Measurements from ENCODE around the gene MALSU1. TPM values are rescaled to one million over a fixed set of nuclear protein-coding genes. Genes with fewer than 3 reads are reported as not detected.

MALSU1 gene
- polyA plus RNA-seq, 1 of the 3 experiments (the other 2 are of a cell fraction), result 102 TPM

- H3K79me2 ChIP-seq (ENCODE audit: insufficient read depth), result peaks cover 35% of the 10 kb centered on the region
- POLR2A ChIA-PET, result no interaction called here
Measured at GRCh38 chr7:23343102-23343501, 44.0 kb downstream of the MALSU1 start.

DNA sequence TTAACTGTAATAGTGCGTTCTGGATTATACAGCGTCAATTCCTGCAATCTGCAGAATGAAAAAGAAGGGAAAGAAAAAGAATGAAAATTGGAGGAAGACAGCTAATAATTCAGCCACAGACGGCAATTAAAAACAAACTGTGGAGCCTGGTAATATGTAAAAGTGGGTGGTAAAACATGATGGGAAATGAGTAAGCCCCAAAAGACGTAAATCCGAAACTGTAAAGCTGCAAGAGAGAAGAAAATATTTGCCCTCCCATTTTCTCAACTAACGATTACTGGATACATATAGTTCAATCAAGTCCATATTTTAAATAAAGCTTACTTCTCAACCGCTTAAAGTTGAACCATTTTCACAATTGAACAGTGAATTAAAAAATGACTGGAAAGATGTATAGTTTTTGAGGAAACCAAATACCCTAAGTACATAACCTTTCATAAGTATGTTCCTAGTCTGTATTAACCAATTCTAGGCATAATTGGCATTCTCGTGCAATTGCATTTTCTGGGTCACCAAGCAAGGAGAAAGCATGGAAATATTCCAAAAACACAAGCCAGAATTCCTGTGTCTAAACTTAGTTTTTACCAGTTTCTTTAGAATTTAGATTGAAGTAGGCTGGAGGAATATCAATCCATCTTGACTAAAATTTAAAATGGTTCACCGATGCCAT lies 44.8 kb downstream of the MALSU1 start:
- H3K27ac ChIP-seq (ENCODE audit: low read depth in 2 of 2, low read length in 1 of 2), result peak overlapping the region; percentile 26 to 39; a peak in 3 of 4 replicates
- CTCF ChIA-PET, result interaction anchor here (0.7 to 2.3 kb wide), 3 partner anchors 14 to 71 kb away, joined by 3 to 7 read pairs (median 4); no protein-coding TSS in a partner anchor

More at GRCh38 chr7:23343102-23343501, 44.0 kb downstream of the MALSU1 start:
- Histone ChIP-seq H3K36me3 (replicated peaks in 1 of 2; ENCODE audit: control insufficient read depth in 1 of 2, insufficient read depth in 2 of 2, low read length in 1 of 2) (peaks cover 80 to 83% of the 10 kb centered on the region in 2 experiments), H3K9me3 (no peaks in the 10 kb centered on the region), H3K4me1 (ENCODE audit: control insufficient read depth in 1 of 2, insufficient read depth in 2 of 2, low read depth in 1 of 2, low read length in 1 of 2) (peaks cover 15 to 32% of the 10 kb centered on the region in 2 experiments), H4K20me1 (ENCODE audit: insufficient read depth) (no peaks in the 10 kb centered on the region), H3K9ac (no peak overlapping the region), H2AFZ (ENCODE audit: low read depth) (no peak overlapping the region), H3K9me2 (no peaks in the 10 kb centered on the region), H3K4me3 (ENCODE audit: low read depth in 2 of 2, low read length in 1 of 2) (no peak overlapping the region), H3F3A (replicated peaks; ENCODE audit: insufficient read depth) (peaks cover 23% of the 10 kb centered on the region), H3K27ac (ENCODE audit: low read depth in 2 of 2, low read length in 1 of 2) (peak overlapping the region in 1 of 2 experiments; percentile 26; a peak in 1 of 4 replicates), H3K27me3 (ENCODE audit: insufficient read depth) (no peaks in the 10 kb centered on the region), H3K4me2 (no peak overlapping the region)
- TF ChIP-seq SMC3 (IDR thresholded peaks at IDR 0.05; ENCODE audit: low read depth, low read length) (no peak), FOXM1 (IDR thresholded peaks at IDR 0.05; ENCODE audit: low read depth) (no peak), POLR2AphosphoS5 (IDR thresholded peaks at IDR 0.05; ENCODE audit: low read depth, low read length) (no peak), RFX5 (IDR thresholded peaks at IDR 0.05; ENCODE audit: low read length) (no peak), JUND (IDR thresholded peaks at IDR 0.05) (no peak), GABPA (IDR thresholded peaks at IDR 0.05; ENCODE audit: low read depth) (no peak), EP300 (IDR thresholded peaks at IDR 0.05; ENCODE audit: borderline replicate concordance in 1 of 2, low read depth in 1 of 2, low read length in 1 of 2) (no peak), RXRA (IDR thresholded peaks at IDR 0.05; ENCODE audit: borderline replicate concordance, low read depth) (no peak), YY1 (IDR thresholded peaks at IDR 0.05; ENCODE audit: low read depth) (no peak)
- TF ChIP-seq, protein P1, sequence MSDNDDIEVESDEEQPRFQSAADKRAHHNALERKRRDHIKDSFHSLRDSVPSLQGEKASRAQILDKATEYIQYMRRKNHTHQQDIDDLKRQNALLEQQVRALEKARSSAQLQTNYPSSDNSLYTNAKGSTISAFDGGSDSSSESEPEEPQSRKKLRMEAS (IDR thresholded peaks at IDR 0.05; ENCODE audit: low read depth), result no peak
- CTCF ChIA-PET, result interaction anchor here (1.5 to 2.3 kb wide), 2 partner anchors 15 to 70 kb away, joined by 4 to 7 read pairs; no protein-coding TSS in a partner anchor
- no peak for DNase-seq

More for the DNA sequence above, 44.8 kb downstream of the MALSU1 start:
- WGBS (ENCODE audit: low lambda C conversion rate), result 85% methylated on average over 9 of the region's 9 CpGs
- no peak overlapping the region for H3K9ac ChIP-seq
- POLR2A ChIA-PET, result no interaction called here
- no peaks in the 10 kb centered on the region for H3K9me3 ChIP-seq
- H3K27me3 ChIP-seq (ENCODE audit: insufficient read depth), result no peaks in the 10 kb centered on the region
- no peak overlapping the region for H3K4me2 ChIP-seq
- H3F3A ChIP-seq (replicated peaks; ENCODE audit: insufficient read depth), result peaks cover 31% of the 10 kb centered on the region
- no peaks in the 10 kb centered on the region for H4K20me1 ChIP-seq (ENCODE audit: insufficient read depth)
- no peak for TF ChIP-seq EP300 (IDR thresholded peaks at IDR 0.05; ENCODE audit: borderline replicate concordance in 1 of 2, low read depth in 1 of 2, low read length in 1 of 2)
- no peak for TF ChIP-seq SMC3 (IDR thresholded peaks at IDR 0.05; ENCODE audit: low read depth, low read length)
- no peak for TF ChIP-seq MXI1 (IDR thresholded peaks at IDR 0.05; ENCODE audit: low read depth, low read length)
- no peak for TF ChIP-seq JUND (IDR thresholded peaks at IDR 0.05)
- TF ChIP-seq FOXJ3 (CRISPR knock-in tag; IDR thresholded peaks at IDR 0.05), result no peak
- TF ChIP-seq RFX5 (IDR thresholded peaks at IDR 0.05; ENCODE audit: low read length), result no peak
- TF ChIP-seq, protein P2, sequence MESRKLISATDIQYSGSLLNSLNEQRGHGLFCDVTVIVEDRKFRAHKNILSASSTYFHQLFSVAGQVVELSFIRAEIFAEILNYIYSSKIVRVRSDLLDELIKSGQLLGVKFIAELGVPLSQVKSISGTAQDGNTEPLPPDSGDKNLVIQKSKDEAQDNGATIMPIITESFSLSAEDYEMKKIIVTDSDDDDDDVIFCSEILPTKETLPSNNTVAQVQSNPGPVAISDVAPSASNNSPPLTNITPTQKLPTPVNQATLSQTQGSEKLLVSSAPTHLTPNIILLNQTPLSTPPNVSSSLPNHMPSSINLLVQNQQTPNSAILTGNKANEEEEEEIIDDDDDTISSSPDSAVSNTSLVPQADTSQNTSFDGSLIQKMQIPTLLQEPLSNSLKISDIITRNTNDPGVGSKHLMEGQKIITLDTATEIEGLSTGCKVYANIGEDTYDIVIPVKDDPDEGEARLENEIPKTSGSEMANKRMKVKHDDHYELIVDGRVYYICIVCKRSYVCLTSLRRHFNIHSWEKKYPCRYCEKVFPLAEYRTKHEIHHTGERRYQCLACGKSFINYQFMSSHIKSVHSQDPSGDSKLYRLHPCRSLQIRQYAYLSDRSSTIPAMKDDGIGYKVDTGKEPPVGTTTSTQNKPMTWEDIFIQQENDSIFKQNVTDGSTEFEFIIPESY (IDR thresholded peaks at IDR 0.05; ENCODE audit: borderline replicate concordance, low read depth), result no peak
- TF ChIP-seq REST (IDR thresholded peaks at IDR 0.05; ENCODE audit: low read depth, low read length), result no peak
- TF ChIP-seq IRF3 (IDR thresholded peaks at IDR 0.05; ENCODE audit: low read depth, low read length), result no peak
- DNase-seq, result no peak
- peaks cover 71 to 78% of the 10 kb centered on the region in 2 experiments for H3K36me3 ChIP-seq (replicated peaks in 1 of 2; ENCODE audit: control insufficient read depth in 1 of 2, insufficient read depth in 2 of 2, low read length in 1 of 2)
- no peaks in the 10 kb centered on the region for H3K9me2 ChIP-seq
- H3K79me2 ChIP-seq (ENCODE audit: insufficient read depth), result peaks cover 35% of the 10 kb centered on the region
- no peak overlapping the region for H2AFZ ChIP-seq (ENCODE audit: low read depth)
- H3K4me3 ChIP-seq (ENCODE audit: low read depth in 2 of 2, low read length in 1 of 2), result no peak overlapping the region; a peak in 1 of 4 replicates
- H3K4me1 ChIP-seq (ENCODE audit: control insufficient read depth in 1 of 2, insufficient read depth in 2 of 2, low read depth in 1 of 2, low read length in 1 of 2), result peaks cover 17 to 38% of the 10 kb centered on the region in 2 experiments
